ENCODE results near the gene SLMAP.

- TF ChIP-seq CTCF (optimal IDR thresholded peaks at IDR 0.05 in 1 of 3, IDR thresholded peaks at IDR 0.05 in 1 of 3, conservative IDR thresholded peaks at IDR 0.05 in 1 of 3; ENCODE audit: extremely low read depth in 1 of 3, insufficient read depth in 2 of 3, low read length in 3 of 3) = no peak
- TF ChIP-seq EZH2 (IDR thresholded peaks at IDR 0.05; ENCODE audit: low read length) = no peak
These were observed 92.1 kb downstream of the SLMAP start for GRCh38 chr3:57848177-57848738.
